ENCODE measurements around the gene SLC15A1. TPM values are rescaled to one million over a fixed set of nuclear protein-coding genes. Genes with fewer than 3 reads are reported as not detected.

Gene SLC15A1
- total RNA-seq, 2 donors from 2014 or later: 2.4 to 38.5 TPM

DNA sequence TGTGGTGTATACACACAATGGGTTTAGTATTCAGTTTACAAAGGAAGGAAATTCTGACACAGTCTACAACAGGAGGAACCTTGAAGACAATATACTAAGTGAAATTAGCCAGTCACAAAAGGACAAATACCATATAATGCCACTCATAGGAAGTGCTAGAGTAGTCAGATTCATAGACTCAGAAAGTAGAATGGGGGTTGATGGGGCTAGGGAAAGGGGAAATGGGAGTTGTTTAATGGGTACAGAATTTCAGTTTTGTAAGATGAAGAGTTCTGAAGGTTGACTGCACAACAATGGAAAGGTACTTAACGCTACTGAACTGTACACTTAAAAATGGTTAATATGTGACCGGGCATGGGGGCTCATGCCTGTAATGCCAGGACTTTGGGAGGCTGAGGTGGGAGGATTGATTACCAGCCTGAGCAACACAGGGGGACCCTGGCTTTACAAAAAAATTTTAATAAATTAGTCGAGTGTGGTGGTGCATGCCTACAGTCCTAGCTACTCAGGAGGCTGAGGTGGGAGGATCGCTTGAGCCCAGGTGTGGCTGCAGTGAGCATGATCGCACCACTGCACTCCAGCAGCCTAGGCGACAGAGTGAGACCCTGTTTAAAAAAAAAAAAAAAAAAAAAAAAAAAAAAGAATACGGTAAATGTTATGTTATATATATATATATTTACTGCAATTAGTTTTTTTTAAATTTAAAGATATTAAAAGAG, 45.0 kb downstream of the SLC15A1 start:
- H3K36me3 ChIP-seq: no peaks in the 10 kb centered on the region
- H3K4me3 ChIP-seq: no peak overlapping the region
- H3K27ac ChIP-seq: no peak overlapping the region
- DNase-seq: no peak
- intact Hi-C loops (cut with DNase I): no loop called here
- no peaks in the 10 kb centered on the region for H3K4me1 ChIP-seq
- TF ChIP-seq, protein P1, sequence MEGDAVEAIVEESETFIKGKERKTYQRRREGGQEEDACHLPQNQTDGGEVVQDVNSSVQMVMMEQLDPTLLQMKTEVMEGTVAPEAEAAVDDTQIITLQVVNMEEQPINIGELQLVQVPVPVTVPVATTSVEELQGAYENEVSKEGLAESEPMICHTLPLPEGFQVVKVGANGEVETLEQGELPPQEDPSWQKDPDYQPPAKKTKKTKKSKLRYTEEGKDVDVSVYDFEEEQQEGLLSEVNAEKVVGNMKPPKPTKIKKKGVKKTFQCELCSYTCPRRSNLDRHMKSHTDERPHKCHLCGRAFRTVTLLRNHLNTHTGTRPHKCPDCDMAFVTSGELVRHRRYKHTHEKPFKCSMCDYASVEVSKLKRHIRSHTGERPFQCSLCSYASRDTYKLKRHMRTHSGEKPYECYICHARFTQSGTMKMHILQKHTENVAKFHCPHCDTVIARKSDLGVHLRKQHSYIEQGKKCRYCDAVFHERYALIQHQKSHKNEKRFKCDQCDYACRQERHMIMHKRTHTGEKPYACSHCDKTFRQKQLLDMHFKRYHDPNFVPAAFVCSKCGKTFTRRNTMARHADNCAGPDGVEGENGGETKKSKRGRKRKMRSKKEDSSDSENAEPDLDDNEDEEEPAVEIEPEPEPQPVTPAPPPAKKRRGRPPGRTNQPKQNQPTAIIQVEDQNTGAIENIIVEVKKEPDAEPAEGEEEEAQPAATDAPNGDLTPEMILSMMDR (IDR thresholded peaks at IDR 0.05): no peak
- no peaks in the 10 kb centered on the region for H3K9me3 ChIP-seq
- H3K9ac ChIP-seq (ENCODE audit: low read depth in 2 of 2, low read length in 2 of 2): no peak overlapping the region
- no peaks in the 10 kb centered on the region for H3K27me3 ChIP-seq

DNA sequence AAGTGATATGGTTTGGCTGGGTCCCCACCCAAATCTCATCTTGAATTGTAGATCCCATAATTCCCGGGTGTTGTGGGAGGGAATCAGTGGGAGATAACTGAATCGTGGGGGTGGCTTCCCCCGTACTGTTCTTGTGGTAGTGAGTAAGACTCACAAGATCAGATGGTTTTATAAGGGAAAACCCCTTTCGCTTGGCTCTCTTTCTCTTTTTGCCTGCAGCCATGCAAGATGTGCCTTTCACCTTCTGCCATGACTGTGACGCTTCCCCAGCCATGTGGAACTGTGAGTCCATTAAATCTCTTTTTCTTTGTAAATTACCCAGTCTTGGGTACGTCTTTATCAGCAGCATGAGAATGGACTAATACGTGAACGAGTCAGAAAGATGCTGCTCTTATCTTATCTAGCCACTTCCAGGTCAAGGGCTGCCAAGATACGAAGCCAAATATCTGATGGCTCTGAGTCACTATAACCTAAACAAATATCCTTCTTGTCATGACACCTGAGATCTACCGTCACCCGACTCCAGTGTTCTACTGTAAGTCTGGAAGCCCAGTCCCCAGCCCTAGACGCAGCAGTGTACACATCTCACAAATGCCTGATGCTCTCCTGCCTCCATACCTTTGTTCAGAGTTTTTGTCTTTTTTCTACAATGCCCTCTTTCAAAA, 45.9 kb downstream of the SLC15A1 start:
- Histone ChIP-seq H3K4me1 (no peaks in the 10 kb centered on the region), H3K4me3 (no peak overlapping the region), H3K27ac (no peak overlapping the region), H3K9me3 (no peaks in the 10 kb centered on the region), H3K36me3 (no peaks in the 10 kb centered on the region), H3K27me3 (no peaks in the 10 kb centered on the region), H3K9ac (ENCODE audit: low read depth in 2 of 2, low read length in 2 of 2) (no peak overlapping the region)
- no peak for DNase-seq
- TF ChIP-seq, protein P1 (IDR thresholded peaks at IDR 0.05): no peak
- intact Hi-C loops (cut with DNase I): no loop called here

DNA sequence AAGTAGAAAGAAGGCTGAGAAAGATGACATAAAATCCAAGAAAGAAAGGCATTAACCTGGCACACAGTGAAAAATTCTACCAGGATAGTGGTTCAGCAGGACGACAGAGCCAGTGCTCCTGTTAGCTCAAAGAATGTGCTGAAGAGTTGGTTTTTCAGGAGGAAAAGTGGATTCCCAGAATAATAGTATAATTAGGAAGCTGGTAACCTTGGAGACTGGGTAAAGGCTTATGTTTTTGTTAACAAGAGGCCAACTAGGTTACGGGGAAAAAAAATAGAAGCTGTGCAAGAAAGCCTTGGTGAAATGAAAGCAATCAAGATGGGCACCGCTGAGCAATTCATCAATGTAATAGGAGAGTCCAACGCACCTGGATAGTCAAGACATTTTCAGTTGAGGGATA, 54.7 kb downstream of the SLC15A1 start:
- H3K27me3 ChIP-seq: no peaks in the 10 kb centered on the region
- no peaks in the 10 kb centered on the region for H3K9me3 ChIP-seq
- no peaks in the 10 kb centered on the region for H3K4me1 ChIP-seq
- no peaks in the 10 kb centered on the region for H3K36me3 ChIP-seq
- TF ChIP-seq, protein P1 (IDR thresholded peaks at IDR 0.05): no peak
- no peak overlapping the region for H3K4me3 ChIP-seq
- intact Hi-C loops (cut with DNase I): no loop called here
- H3K27ac ChIP-seq: no peak overlapping the region
- DNase-seq: no peak
- H3K9ac ChIP-seq (ENCODE audit: low read depth in 2 of 2, low read length in 2 of 2): no peak overlapping the region

DNA sequence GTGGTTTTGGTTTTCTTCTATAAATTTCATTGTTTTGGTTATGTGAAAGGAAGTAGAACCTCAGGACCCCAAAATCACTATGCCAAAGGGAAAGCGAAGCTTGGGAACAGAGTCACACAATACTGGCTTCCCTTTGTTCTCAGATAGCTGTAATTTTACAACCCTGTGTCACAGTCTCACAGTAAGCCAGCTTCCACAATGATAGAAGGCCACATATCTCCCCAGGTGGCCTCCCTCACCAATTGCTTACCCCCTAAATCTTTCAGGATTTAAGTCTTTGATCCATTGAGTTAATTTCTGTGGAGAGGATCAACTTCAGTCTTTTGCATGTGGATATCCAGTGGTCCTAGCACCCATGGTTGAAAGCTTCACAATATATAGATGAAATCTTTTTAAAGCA, 58.7 kb downstream of the SLC15A1 start:
- Histone ChIP-seq H3K9ac (ENCODE audit: low read depth in 2 of 2, low read length in 2 of 2) (no peak overlapping the region), H3K4me1 (no peaks in the 10 kb centered on the region), H3K27ac (no peak overlapping the region), H3K36me3 (no peaks in the 10 kb centered on the region), H3K4me3 (no peak overlapping the region), H3K9me3 (no peaks in the 10 kb centered on the region), H3K27me3 (no peaks in the 10 kb centered on the region)
- TF ChIP-seq, protein P1 (IDR thresholded peaks at IDR 0.05): no peak
- intact Hi-C loops (cut with DNase I): no loop called here
- DNase-seq: no peak

DNA sequence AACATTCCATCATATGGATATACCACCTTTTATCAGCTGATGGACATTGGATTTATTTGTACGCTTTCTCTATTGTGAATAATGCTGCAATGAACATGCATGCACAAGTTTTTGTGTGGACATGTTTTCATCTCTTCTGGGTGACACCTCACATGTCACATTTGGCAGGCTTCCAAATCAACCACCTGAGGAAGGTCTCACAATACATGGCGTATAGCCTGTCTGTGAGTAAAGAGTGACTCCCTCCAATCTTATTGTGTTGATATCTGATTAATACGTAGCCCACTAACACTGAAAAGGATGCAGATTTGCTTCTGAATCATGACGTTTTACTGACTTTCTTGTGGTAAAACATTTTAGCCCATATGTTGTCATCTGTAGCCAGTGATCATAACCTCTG, 61.1 kb downstream of the SLC15A1 start:
- no peaks in the 10 kb centered on the region for H3K27me3 ChIP-seq
- TF ChIP-seq, protein P1 (IDR thresholded peaks at IDR 0.05): no peak
- H3K9me3 ChIP-seq: no peaks in the 10 kb centered on the region
- no peak overlapping the region for H3K4me3 ChIP-seq
- DNase-seq: no peak
- no peak overlapping the region for H3K9ac ChIP-seq (ENCODE audit: low read depth in 2 of 2, low read length in 2 of 2)
- H3K27ac ChIP-seq: no peak overlapping the region
- no peaks in the 10 kb centered on the region for H3K36me3 ChIP-seq
- no peaks in the 10 kb centered on the region for H3K4me1 ChIP-seq
- intact Hi-C loops (cut with DNase I): no loop called here

All from colonic mucosa (tissue), 4 donors.